Measurements from ENCODE around the gene MEAF6. TPM values are rescaled to one million over a fixed set of nuclear protein-coding genes. Genes with fewer than 3 reads are reported as not detected.

The MEAF6 gene
- total and polyA plus RNA-seq, 2 donors (not counting 3 experiments of a cell fraction or from before 2014, with no cell fraction given): 28.0 to 62.5 TPM

GRCh38 chr1:37485902-37486679 is 28.5 kb downstream of the MEAF6 start:
- H2AFZ ChIP-seq (ENCODE audit: low read depth, low read length): no peak overlapping the region
- H3K27ac ChIP-seq (ENCODE audit: insufficient read depth, low read depth, low read length): no peak overlapping the region
- H3K79me2 ChIP-seq (ENCODE audit: control insufficient read depth, insufficient read depth, low read length): no peaks in the 10 kb centered on the region
- intact Hi-C loops (cut with micrococcal nuclease): no loop called here
- no peak for FAIRE-seq
- DNase-seq (ENCODE audit: low read depth, low spot score): no peak
- no peaks in the 10 kb centered on the region for H3K27me3 ChIP-seq (ENCODE audit: control insufficient read depth in 2 of 2, insufficient read depth in 2 of 2, low read length in 2 of 2)
- H3K36me3 ChIP-seq (ENCODE audit: control insufficient read depth in 2 of 2, extremely low read depth in 1 of 2, insufficient read depth in 2 of 2, low read length in 2 of 2): peaks cover 10 to 31% of the 10 kb centered on the region in 2 experiments
- H3K4me3 ChIP-seq (replicated peaks in 1 of 3; ENCODE audit: insufficient read depth in 1 of 3, low read depth in 1 of 3, low read length in 3 of 3): no peak overlapping the region
- H3K4me2 ChIP-seq (ENCODE audit: insufficient read depth, low read length): no peak overlapping the region
- H3K4me1 ChIP-seq (ENCODE audit: control insufficient read depth, extremely low read depth, insufficient read depth, low read length): peaks cover 2% of the 10 kb centered on the region
- no peaks in the 10 kb centered on the region for H3K9me3 ChIP-seq (replicated peaks; ENCODE audit: control insufficient read depth, insufficient read depth, low read length)
- no TSS peak for BruUV-seq (replicated peaks)
- no peak overlapping the region for H3K9ac ChIP-seq (replicated peaks; ENCODE audit: extremely low read depth, insufficient read depth, low read length)
- dilution Hi-C loops (cut with MboI; ENCODE audit: extremely low pct_ligation_motif_present, low sequenced_read_pairs): no loop called here
- TF ChIP-seq FOS (IDR thresholded peaks at IDR 0.05; ENCODE audit: borderline replicate concordance, insufficient read depth, low read length) (no peak), POLR2AphosphoS5 (IDR thresholded peaks at IDR 0.05; ENCODE audit: insufficient read depth, low read depth, low read length) (no peak), EZH2 (IDR thresholded peaks at IDR 0.05; ENCODE audit: borderline replicate concordance, low read depth, low read length, severe bottlenecking) (no peak), CTCF (IDR thresholded peaks at IDR 0.05; ENCODE audit: extremely low read depth in 1 of 2, insufficient read depth in 1 of 2, low read depth in 1 of 2, low read length in 2 of 2) (no peak), POLR2A (IDR thresholded peaks at IDR 0.05; ENCODE audit: low read depth, low read length) (no peak), JUN (IDR thresholded peaks at IDR 0.05; ENCODE audit: borderline replicate concordance, insufficient read depth, insufficient read length, low read depth) (no peak), MAX (IDR thresholded peaks at IDR 0.05; ENCODE audit: insufficient read depth, insufficient read length) (no peak), GATA2 (IDR thresholded peaks at IDR 0.05; ENCODE audit: insufficient read depth, insufficient read length, low read depth, low read length) (no peak), MYC (IDR thresholded peaks at IDR 0.05; ENCODE audit: low read depth, low read length) (no peak)
- POLR2A ChIA-PET: interaction anchor here (1.2 to 3.6 kb wide), 2 partner anchors 10 to 31 kb away, joined by 6 to 27 read pairs; partner anchors contain the start of gene ZC3H12A
- CTCF ChIA-PET: interaction anchor here (1.8 to 8.0 kb wide), 10 partner anchors 11 to 910 kb away, joined by 7 to 337 read pairs (median 24); partner anchors contain the start of genes MEAF6 and ZC3H12A
- no peaks in the 10 kb centered on the region for H3K9me1 ChIP-seq (replicated peaks; ENCODE audit: control insufficient read depth, extremely low read depth, insufficient read depth, low read length)
- no peaks in the 10 kb centered on the region for H4K20me1 ChIP-seq (replicated peaks; ENCODE audit: control insufficient read depth, extremely low read depth, insufficient read depth, low read length)

Measured in endothelial cell of umbilical vein (primary cell).